GM23338 (cell line): Measurements from ENCODE around the gene HIGD1B. TPM values are rescaled to one million over a fixed set of nuclear protein-coding genes. Genes with fewer than 3 reads are reported as not detected.

Source experiments
- ATAC-seq: fragments of 200-7000 bp; cut with Tn5 transposase; 3 replicates; pipeline ENCODE4 v1.9.1; 2020
- DNase-seq: peaks from one replicate; pipeline ENCODE4 v3.0.0-alpha.2; 2015; ENCODE audit warnings: low spot score
- H2AFZ ChIP-seq: fragments of 200-600 bp; sonication (generic); 2 replicates; pipeline ENCODE4 v1.8.0; 2016; ENCODE audit warnings: antibody characterized with exemption, mild to moderate bottlenecking, moderate library complexity
- H3F3A ChIP-seq: fragments of 200-600 bp; sonication (generic); replicated peaks from 2 replicates; pipeline ENCODE4 v1.8.0; 2017; ENCODE audit warnings: antibody characterized with exemption, mixed run types, low read depth
- H3K27ac ChIP-seq: fragments of 200-600 bp; sonication (generic); 2 replicates; pipeline ENCODE4 v1.6.1; 2016; ENCODE audit warnings: low read depth
- H3K27me3 ChIP-seq: fragments of 200-600 bp; sonication (generic); 2 replicates; pipeline ENCODE4 v1.8.0; 2016; ENCODE audit warnings: mild to moderate bottlenecking, mixed run types, moderate library complexity; ENCODE audit not compliant: insufficient read depth
- H3K36me3 ChIP-seq: fragments of 200-600 bp; sonication (generic); 2 replicates; pipeline ENCODE4 v1.8.0; 2016; ENCODE audit warnings: mild to moderate bottlenecking; ENCODE audit not compliant: insufficient read depth
- H3K4me1 ChIP-seq: fragments of 200-600 bp; sonication (generic); 2 replicates; pipeline ENCODE4 v1.8.0; 2016; ENCODE audit warnings: mild to moderate bottlenecking, moderate library complexity; ENCODE audit not compliant: insufficient read depth
- H3K4me2 ChIP-seq: fragments of 200-600 bp; sonication (generic); 2 replicates; pipeline ENCODE4 v1.7.1; 2017; ENCODE audit warnings: mixed run types
- H3K4me3 ChIP-seq: fragments of 200-600 bp; sonication (generic); 2 replicates; pipeline ENCODE4 v1.6.1; 2016; ENCODE audit warnings: mixed run types
- H3K79me2 ChIP-seq: fragments of 200-600 bp; sonication (generic); replicated peaks from 2 replicates; pipeline ENCODE4 v1.8.0; 2017; ENCODE audit warnings: mild to moderate bottlenecking; ENCODE audit not compliant: insufficient read depth
- H3K9me2 ChIP-seq: fragments of 200-600 bp; sonication (generic); 2 replicates; pipeline ENCODE4 v1.8.0; 2017; ENCODE audit not compliant: insufficient read depth
- H4K20me1 ChIP-seq: fragments of 200-600 bp; sonication (generic); replicated peaks from 2 replicates; pipeline ENCODE4 v1.8.0; 2017; ENCODE audit warnings: mild to moderate bottlenecking; ENCODE audit not compliant: insufficient read depth
- H3K27ac Mint-ChIP-seq: 2 replicates; pipeline ENCODE4 v1.8.0; 2020; ENCODE audit warnings: inconsistent platforms, mild to moderate bottlenecking, moderate library complexity, mixed read lengths
- H3K27me3 Mint-ChIP-seq: 3 replicates; pipeline ENCODE4 v1.8.0; 2022; ENCODE audit warnings: low read depth, mild to moderate bottlenecking, moderate library complexity, mixed read lengths, inconsistent platforms; ENCODE audit not compliant: insufficient read depth, poor library complexity
- H3K36me3 Mint-ChIP-seq: 3 replicates; pipeline ENCODE4 v1.8.0; 2021; ENCODE audit warnings: low read depth, mild to moderate bottlenecking, inconsistent platforms, moderate library complexity, mixed read lengths
- H3K4me1 Mint-ChIP-seq: 3 replicates; pipeline ENCODE4 v1.8.0; 2020; ENCODE audit warnings: mild to moderate bottlenecking, inconsistent platforms, mixed read lengths
- H3K4me3 Mint-ChIP-seq: 3 replicates; pipeline ENCODE4 v1.8.0; 2021; ENCODE audit warnings: moderate library complexity, mild to moderate bottlenecking, inconsistent platforms, mixed read lengths
- H3K9me3 Mint-ChIP-seq: 3 replicates; pipeline ENCODE4 v1.8.0; 2020; ENCODE audit warnings: moderate library complexity, mild to moderate bottlenecking, inconsistent platforms, mixed read lengths
- CREB1 ChIP-seq: fragments of 250-450 bp; sonication (Bioruptor Pico); IDR thresholded peaks from 2 replicates; pipeline ENCODE4 v1.5.0; 2020; ENCODE audit warnings: low read depth, mild to moderate bottlenecking, moderate library complexity
- EZH2 ChIP-seq: fragments of 200-600 bp; sonication (generic); IDR thresholded peaks from one replicate; pipeline ENCODE4 v1.8.0; 2017; ENCODE audit warnings: antibody characterized with exemption, mild to moderate bottlenecking, low read depth; ENCODE audit not compliant: unreplicated experiment
- EZH2phosphoT487 ChIP-seq: fragments of 200-600 bp; sonication (generic); IDR thresholded peaks from one replicate; pipeline ENCODE4 v1.8.1; 2018; ENCODE audit warnings: antibody characterized with exemption; ENCODE audit not compliant: unreplicated experiment
- JUNB ChIP-seq: IDR thresholded peaks from one replicate; pipeline ENCODE4 v1.6.1; 2016; ENCODE audit warnings: antibody characterized with exemption; ENCODE audit not compliant: unreplicated experiment
- NANOG ChIP-seq: IDR thresholded peaks from 2 replicates; pipeline ENCODE4 v1.6.1; 2016; ENCODE audit warnings: antibody characterized with exemption, borderline replicate concordance
- POLR2AphosphoS5 ChIP-seq: IDR thresholded peaks from 2 replicates; pipeline ENCODE4 v1.6.1; 2016; ENCODE audit warnings: antibody characterized with exemption, low read depth
- STAT1 ChIP-seq: IDR thresholded peaks from one replicate; pipeline ENCODE4 v1.6.1; 2016; ENCODE audit warnings: antibody characterized with exemption; ENCODE audit not compliant: unreplicated experiment
- ZNF114 ChIP-seq: fragments of 250-450 bp; sonication (Bioruptor Pico); IDR thresholded peaks from 2 replicates; pipeline ENCODE4 v1.5.0; 2020; ENCODE audit warnings: mild to moderate bottlenecking, moderate library complexity
- ZNF331 ChIP-seq: fragments of 250-450 bp; sonication (Bioruptor Pico); IDR thresholded peaks from 2 replicates; pipeline ENCODE4 v1.5.0; 2020; ENCODE audit warnings: low read depth, mild to moderate bottlenecking, moderate library complexity
- polyA plus RNA-seq: library from polyadenylated mRNA; unstranded; fragments of >200 nt; fragmentation: Nextera tagmentation; extraction: Ambion mirVana; gene quantifications from 2 replicates; pipeline ENCODE4 v1.2.1, GENCODE V29; 2016
- total RNA-seq: library from RNA; depleted of rRNA; stranded (reverse); fragments of >200 nt; shearing (Covaris generic); gene quantifications from 2 replicates; pipeline ENCODE4 v1.2.3, GENCODE V29; 2014
- TF ChIP-seq, protein P1 (sequence below): IDR thresholded peaks from 2 replicates; pipeline ENCODE4 v1.6.1; 2016; ENCODE audit warnings: antibody characterized with exemption
- TF ChIP-seq, protein P2 (sequence below): IDR thresholded peaks from one replicate; pipeline ENCODE4 v1.6.1; 2018; ENCODE audit warnings: antibody characterized with exemption; ENCODE audit not compliant: unreplicated experiment
- TF ChIP-seq, protein P3 (sequence below): fragments of 250-450 bp; sonication (Bioruptor Pico); IDR thresholded peaks from 2 replicates; pipeline ENCODE4 v1.5.0; 2020; ENCODE audit warnings: mild to moderate bottlenecking, moderate library complexity
- TF ChIP-seq, protein P4 (sequence below), 2 experiments: fragments of 200-600 bp in 1 of 2; sonication (generic) in 1 of 2; conservative IDR thresholded peaks; 2 replicates each; pipeline versions ENCODE4 v1.5.1 to v1.6.1; 2016 to 2017; ENCODE audit warnings: antibody characterized with exemption in 2 of 2, low read depth in 2 of 2, mild to moderate bottlenecking in 2 of 2, moderate library complexity in 1 of 2

HIGD1B gene
- total and polyA plus RNA-seq, 2 experiments from 2014 or later = not detected

DNA sequence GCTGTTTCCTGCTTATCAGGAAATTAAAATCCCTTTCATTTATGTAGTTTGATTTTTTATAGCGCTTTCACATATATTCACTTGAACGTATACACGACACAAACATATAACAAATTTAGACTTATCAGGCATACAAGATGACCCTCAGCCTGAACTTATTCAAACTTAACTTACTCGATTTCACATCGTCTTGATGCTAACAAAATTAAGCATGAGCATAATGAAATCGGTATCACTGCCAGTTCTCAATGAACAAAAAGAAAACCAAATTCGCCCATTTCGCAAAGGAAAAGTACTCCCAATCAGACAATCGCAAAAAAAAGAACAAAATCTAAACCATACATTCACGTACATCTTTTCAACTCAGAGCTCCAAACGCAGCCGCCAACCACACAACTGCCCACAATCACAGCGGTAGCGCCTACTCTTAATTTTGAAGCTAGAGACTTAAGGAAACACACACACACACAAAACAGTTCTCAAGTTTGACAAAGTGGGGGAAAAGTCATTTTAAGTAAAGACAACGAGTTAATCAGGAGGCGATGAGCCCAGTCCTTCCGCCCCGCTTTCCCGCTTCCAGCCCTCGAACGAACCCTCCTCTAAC, 18.7 kb upstream of the HIGD1B start:
- no peaks in the 10 kb centered on the region for H3K36me3 ChIP-seq
- peak overlapping the region; percentile 75 for H3K4me3 ChIP-seq
- no peak overlapping the region for H2AFZ ChIP-seq
- H3K79me2 ChIP-seq = peaks cover 54% of the 10 kb centered on the region
- peaks cover 14% of the 10 kb centered on the region for H3K36me3 Mint-ChIP-seq
- peaks cover 43% of the 10 kb centered on the region for H4K20me1 ChIP-seq
- H3K4me1 ChIP-seq = peaks cover 36% of the 10 kb centered on the region
- no peaks in the 10 kb centered on the region for H3K27me3 ChIP-seq
- H3K4me1 Mint-ChIP-seq = peaks cover 28% of the 10 kb centered on the region
- TF ChIP-seq, protein P1, sequence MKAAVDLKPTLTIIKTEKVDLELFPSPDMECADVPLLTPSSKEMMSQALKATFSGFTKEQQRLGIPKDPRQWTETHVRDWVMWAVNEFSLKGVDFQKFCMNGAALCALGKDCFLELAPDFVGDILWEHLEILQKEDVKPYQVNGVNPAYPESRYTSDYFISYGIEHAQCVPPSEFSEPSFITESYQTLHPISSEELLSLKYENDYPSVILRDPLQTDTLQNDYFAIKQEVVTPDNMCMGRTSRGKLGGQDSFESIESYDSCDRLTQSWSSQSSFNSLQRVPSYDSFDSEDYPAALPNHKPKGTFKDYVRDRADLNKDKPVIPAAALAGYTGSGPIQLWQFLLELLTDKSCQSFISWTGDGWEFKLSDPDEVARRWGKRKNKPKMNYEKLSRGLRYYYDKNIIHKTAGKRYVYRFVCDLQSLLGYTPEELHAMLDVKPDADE = no peak
- TF ChIP-seq EZH2 = no peak
- TF ChIP-seq, protein P2, sequence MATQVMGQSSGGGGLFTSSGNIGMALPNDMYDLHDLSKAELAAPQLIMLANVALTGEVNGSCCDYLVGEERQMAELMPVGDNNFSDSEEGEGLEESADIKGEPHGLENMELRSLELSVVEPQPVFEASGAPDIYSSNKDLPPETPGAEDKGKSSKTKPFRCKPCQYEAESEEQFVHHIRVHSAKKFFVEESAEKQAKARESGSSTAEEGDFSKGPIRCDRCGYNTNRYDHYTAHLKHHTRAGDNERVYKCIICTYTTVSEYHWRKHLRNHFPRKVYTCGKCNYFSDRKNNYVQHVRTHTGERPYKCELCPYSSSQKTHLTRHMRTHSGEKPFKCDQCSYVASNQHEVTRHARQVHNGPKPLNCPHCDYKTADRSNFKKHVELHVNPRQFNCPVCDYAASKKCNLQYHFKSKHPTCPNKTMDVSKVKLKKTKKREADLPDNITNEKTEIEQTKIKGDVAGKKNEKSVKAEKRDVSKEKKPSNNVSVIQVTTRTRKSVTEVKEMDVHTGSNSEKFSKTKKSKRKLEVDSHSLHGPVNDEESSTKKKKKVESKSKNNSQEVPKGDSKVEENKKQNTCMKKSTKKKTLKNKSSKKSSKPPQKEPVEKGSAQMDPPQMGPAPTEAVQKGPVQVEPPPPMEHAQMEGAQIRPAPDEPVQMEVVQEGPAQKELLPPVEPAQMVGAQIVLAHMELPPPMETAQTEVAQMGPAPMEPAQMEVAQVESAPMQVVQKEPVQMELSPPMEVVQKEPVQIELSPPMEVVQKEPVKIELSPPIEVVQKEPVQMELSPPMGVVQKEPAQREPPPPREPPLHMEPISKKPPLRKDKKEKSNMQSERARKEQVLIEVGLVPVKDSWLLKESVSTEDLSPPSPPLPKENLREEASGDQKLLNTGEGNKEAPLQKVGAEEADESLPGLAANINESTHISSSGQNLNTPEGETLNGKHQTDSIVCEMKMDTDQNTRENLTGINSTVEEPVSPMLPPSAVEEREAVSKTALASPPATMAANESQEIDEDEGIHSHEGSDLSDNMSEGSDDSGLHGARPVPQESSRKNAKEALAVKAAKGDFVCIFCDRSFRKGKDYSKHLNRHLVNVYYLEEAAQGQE = no peak
- no peak for TF ChIP-seq POLR2AphosphoS5
- no peak for TF ChIP-seq ZNF331 (CRISPR knock-in tag)
- TF ChIP-seq, protein P3, sequence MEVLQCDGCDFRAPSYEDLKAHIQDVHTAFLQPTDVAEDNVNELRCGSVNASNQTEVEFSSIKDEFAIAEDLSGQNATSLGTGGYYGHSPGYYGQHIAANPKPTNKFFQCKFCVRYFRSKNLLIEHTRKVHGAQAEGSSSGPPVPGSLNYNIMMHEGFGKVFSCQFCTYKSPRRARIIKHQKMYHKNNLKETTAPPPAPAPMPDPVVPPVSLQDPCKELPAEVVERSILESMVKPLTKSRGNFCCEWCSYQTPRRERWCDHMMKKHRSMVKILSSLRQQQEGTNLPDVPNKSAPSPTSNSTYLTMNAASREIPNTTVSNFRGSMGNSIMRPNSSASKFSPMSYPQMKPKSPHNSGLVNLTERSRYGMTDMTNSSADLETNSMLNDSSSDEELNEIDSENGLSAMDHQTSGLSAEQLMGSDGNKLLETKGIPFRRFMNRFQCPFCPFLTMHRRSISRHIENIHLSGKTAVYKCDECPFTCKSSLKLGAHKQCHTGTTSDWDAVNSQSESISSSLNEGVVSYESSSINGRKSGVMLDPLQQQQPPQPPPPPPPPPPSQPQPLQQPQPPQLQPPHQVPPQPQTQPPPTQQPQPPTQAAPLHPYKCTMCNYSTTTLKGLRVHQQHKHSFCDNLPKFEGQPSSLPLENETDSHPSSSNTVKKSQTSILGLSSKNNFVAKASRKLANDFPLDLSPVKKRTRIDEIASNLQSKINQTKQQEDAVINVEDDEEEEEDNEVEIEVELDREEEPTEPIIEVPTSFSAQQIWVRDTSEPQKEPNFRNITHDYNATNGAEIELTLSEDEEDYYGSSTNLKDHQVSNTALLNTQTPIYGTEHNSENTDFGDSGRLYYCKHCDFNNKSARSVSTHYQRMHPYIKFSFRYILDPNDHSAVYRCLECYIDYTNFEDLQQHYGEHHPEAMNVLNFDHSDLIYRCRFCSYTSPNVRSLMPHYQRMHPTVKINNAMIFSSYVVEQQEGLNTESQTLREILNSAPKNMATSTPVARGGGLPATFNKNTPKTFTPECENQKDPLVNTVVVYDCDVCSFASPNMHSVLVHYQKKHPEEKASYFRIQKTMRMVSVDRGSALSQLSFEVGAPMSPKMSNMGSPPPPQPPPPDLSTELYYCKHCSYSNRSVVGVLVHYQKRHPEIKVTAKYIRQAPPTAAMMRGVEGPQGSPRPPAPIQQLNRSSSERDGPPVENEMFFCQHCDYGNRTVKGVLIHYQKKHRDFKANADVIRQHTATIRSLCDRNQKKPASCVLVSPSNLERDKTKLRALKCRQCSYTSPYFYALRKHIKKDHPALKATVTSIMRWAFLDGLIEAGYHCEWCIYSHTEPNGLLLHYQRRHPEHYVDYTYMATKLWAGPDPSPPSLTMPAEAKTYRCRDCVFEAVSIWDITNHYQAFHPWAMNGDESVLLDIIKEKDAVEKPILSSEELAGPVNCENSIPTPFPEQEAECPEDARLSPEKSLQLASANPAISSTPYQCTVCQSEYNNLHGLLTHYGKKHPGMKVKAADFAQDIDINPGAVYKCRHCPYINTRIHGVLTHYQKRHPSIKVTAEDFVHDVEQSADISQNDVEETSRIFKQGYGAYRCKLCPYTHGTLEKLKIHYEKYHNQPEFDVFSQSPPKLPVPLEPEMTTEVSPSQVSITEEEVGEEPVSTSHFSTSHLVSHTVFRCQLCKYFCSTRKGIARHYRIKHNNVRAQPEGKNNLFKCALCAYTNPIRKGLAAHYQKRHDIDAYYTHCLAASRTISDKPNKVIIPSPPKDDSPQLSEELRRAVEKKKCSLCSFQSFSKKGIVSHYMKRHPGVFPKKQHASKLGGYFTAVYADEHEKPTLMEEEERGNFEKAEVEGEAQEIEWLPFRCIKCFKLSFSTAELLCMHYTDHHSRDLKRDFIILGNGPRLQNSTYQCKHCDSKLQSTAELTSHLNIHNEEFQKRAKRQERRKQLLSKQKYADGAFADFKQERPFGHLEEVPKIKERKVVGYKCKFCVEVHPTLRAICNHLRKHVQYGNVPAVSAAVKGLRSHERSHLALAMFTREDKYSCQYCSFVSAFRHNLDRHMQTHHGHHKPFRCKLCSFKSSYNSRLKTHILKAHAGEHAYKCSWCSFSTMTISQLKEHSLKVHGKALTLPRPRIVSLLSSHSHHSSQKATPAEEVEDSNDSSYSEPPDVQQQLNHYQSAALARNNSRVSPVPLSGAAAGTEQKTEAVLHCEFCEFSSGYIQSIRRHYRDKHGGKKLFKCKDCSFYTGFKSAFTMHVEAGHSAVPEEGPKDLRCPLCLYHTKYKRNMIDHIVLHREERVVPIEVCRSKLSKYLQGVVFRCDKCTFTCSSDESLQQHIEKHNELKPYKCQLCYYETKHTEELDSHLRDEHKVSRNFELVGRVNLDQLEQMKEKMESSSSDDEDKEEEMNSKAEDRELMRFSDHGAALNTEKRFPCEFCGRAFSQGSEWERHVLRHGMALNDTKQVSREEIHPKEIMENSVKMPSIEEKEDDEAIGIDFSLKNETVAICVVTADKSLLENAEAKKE (CRISPR knock-in tag) = no peak
- no peak for TF ChIP-seq JUNB
- TF ChIP-seq ZNF114 (CRISPR knock-in tag) = no peak
- no peak for TF ChIP-seq CREB1 (CRISPR knock-in tag)
- TF ChIP-seq, protein P4, sequence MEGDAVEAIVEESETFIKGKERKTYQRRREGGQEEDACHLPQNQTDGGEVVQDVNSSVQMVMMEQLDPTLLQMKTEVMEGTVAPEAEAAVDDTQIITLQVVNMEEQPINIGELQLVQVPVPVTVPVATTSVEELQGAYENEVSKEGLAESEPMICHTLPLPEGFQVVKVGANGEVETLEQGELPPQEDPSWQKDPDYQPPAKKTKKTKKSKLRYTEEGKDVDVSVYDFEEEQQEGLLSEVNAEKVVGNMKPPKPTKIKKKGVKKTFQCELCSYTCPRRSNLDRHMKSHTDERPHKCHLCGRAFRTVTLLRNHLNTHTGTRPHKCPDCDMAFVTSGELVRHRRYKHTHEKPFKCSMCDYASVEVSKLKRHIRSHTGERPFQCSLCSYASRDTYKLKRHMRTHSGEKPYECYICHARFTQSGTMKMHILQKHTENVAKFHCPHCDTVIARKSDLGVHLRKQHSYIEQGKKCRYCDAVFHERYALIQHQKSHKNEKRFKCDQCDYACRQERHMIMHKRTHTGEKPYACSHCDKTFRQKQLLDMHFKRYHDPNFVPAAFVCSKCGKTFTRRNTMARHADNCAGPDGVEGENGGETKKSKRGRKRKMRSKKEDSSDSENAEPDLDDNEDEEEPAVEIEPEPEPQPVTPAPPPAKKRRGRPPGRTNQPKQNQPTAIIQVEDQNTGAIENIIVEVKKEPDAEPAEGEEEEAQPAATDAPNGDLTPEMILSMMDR (conservative IDR thresholded peaks at IDR 0.05; ENCODE audit: low read depth in 2 of 2) = no peak
- no peak for TF ChIP-seq EZH2phosphoT487
- no peak for TF ChIP-seq STAT1
- no peak for TF ChIP-seq NANOG
- DNase-seq = no peak
- H3K9me3 Mint-ChIP-seq = peaks cover 2% of the 10 kb centered on the region; the same call in 1 of the 3 replicates
- ATAC-seq = no peak
- H3K9me2 ChIP-seq = no peaks in the 10 kb centered on the region
- H3F3A ChIP-seq = peaks cover 6% of the 10 kb centered on the region; the same call in 1 of the 2 replicates
- no peak overlapping the region for H3K27ac ChIP-seq
- peaks cover 12% of the 10 kb centered on the region for H3K27me3 Mint-ChIP-seq
- peak overlapping the region; percentile 96 for H3K4me3 Mint-ChIP-seq
- H3K27ac Mint-ChIP-seq = peak overlapping the region; percentile 95
- peak overlapping the region; percentile 80 for H3K4me2 ChIP-seq
